Astrocyte (in vitro differentiated cells and primary cell): ENCODE measurements around the gene SLC35D2. TPM values are rescaled to one million over a fixed set of nuclear protein-coding genes. Genes with fewer than 3 reads are reported as not detected.

Experiments used
- DNase-seq: peaks from one replicate; pipeline ENCODE4 v3.0.0-alpha.2; 2010; ENCODE audit warnings: low read depth
- FAIRE-seq: peaks from 2 replicates; lab custom pipeline; 2011; peaks lifted over from hg19 to GRCh38; lab: Jason Lieb, UNC
- H2AFZ ChIP-seq: 2 replicates; pipeline ENCODE4 v1.6.0; 2012; ENCODE audit warnings: low read depth, low read length, inconsistent platforms
- H3K27ac ChIP-seq: 2 replicates; pipeline ENCODE4 v1.5.1; 2011; ENCODE audit warnings: low read depth, low read length, inconsistent platforms
- H3K27me3 ChIP-seq: 2 replicates; pipeline ENCODE4 v1.6.0; 2011; ENCODE audit warnings: low read length, inconsistent platforms; ENCODE audit not compliant: insufficient read depth
- H3K36me3 ChIP-seq: 2 replicates; pipeline ENCODE4 v1.5.1; 2011; ENCODE audit warnings: low read length, inconsistent platforms; ENCODE audit not compliant: insufficient read depth
- H3K4me1 ChIP-seq: 2 replicates; pipeline ENCODE4 v1.5.1; 2011; ENCODE audit warnings: low read length, inconsistent platforms; ENCODE audit not compliant: insufficient read depth
- H3K4me2 ChIP-seq: 2 replicates; pipeline ENCODE4 v1.6.0; 2012; ENCODE audit warnings: low read length, inconsistent platforms
- H3K4me3 ChIP-seq: 2 replicates; pipeline ENCODE4 v1.5.1; 2011; ENCODE audit warnings: low read depth, mild to moderate bottlenecking, low read length, inconsistent platforms; ENCODE audit not compliant: insufficient read depth
- H3K79me2 ChIP-seq: 2 replicates; pipeline ENCODE4 v1.6.0; 2012; ENCODE audit warnings: mild to moderate bottlenecking, low read length, inconsistent platforms; ENCODE audit not compliant: insufficient read depth
- H3K9ac ChIP-seq: 2 replicates; pipeline ENCODE4 v1.6.0; 2012; ENCODE audit warnings: mild to moderate bottlenecking, low read length, inconsistent platforms
- H3K9me3 ChIP-seq: 2 replicates; pipeline ENCODE4 v1.5.1; 2012; ENCODE audit warnings: low read depth, mild to moderate bottlenecking, low read length, inconsistent platforms; ENCODE audit not compliant: insufficient read depth
- H4K20me1 ChIP-seq: 2 replicates; pipeline ENCODE4 v1.6.0; 2012; ENCODE audit warnings: low read length, inconsistent platforms; ENCODE audit not compliant: insufficient read depth
- H3K27ac Mint-ChIP-seq: one replicate; pipeline ENCODE4 v1.8.0; 2021; ENCODE audit warnings: mild to moderate bottlenecking, mixed read lengths; ENCODE audit not compliant: unreplicated experiment
- H3K27me3 Mint-ChIP-seq: one replicate; pipeline ENCODE4 v1.8.0; 2021; ENCODE audit warnings: low read depth, mixed read lengths; ENCODE audit not compliant: unreplicated experiment
- H3K36me3 Mint-ChIP-seq: one replicate; pipeline ENCODE4 v1.8.0; 2021; ENCODE audit warnings: low read depth, mixed read lengths; ENCODE audit not compliant: unreplicated experiment
- H3K4me1 Mint-ChIP-seq: one replicate; pipeline ENCODE4 v1.8.0; 2021; ENCODE audit warnings: low read depth, mixed read lengths; ENCODE audit not compliant: unreplicated experiment
- H3K4me3 Mint-ChIP-seq: one replicate; pipeline ENCODE4 v1.8.0; 2021; ENCODE audit warnings: mild to moderate bottlenecking, moderate library complexity, mixed read lengths; ENCODE audit not compliant: unreplicated experiment
- H3K9me3 Mint-ChIP-seq: one replicate; pipeline ENCODE4 v1.8.0; 2021; ENCODE audit warnings: mild to moderate bottlenecking, mixed read lengths; ENCODE audit not compliant: unreplicated experiment
- CTCF ChIP-seq: IDR thresholded peaks from 2 replicates; pipeline ENCODE4 v1.5.1; 2011; ENCODE audit warnings: low read depth, mild to moderate bottlenecking, inconsistent platforms, low read length, moderate library complexity; ENCODE audit not compliant: insufficient read depth
- EZH2 ChIP-seq: IDR thresholded peaks from 2 replicates; pipeline ENCODE4 v1.6.1; 2012; ENCODE audit warnings: mild to moderate bottlenecking, low read length, inconsistent platforms; ENCODE audit not compliant: insufficient read depth
- total RNA-seq: library from RNA; stranded (reverse); gene quantifications from 2 replicates; pipeline ENCODE4 v1.2.1, GENCODE V29; 2021

Gene SLC35D2
- total RNA-seq, 1 donor from 2014 or later = 37.3 TPM

DNA sequence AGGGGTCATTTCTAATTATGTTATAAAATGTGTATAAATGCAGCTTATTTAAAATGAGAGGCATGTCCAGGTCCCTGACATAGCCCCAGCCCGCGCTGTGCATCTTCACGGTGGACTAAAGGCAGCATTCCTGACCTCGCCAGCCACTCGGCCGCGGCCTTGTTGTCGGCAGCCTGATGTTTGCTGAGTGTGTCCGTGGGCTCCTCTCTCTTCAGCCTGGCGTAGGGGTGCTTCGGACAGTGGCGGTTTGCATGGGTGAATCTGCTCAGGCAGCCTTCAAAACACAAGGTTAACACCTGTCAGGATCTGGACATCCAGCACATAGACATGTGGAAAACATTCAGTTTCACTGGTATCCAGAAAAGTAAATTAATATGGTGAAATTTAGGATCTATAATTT lies 8.8 kb upstream of the SLC35D2 start:
- Mint-ChIP-seq H3K9me3 (no peaks in the 10 kb centered on the region), H3K4me3 (no peak overlapping the region), H3K4me1 (no peaks in the 10 kb centered on the region), H3K36me3 (no peaks in the 10 kb centered on the region), H3K27me3 (no peaks in the 10 kb centered on the region), H3K27ac (no peak overlapping the region)
- DNase-seq (no peak), FAIRE-seq (no peak)
- Histone ChIP-seq H3K9ac (no peak overlapping the region), H3K27ac (no peak overlapping the region), H3K9me3 (no peaks in the 10 kb centered on the region), H3K4me3 (no peak overlapping the region), H3K79me2 (no peaks in the 10 kb centered on the region), H3K4me1 (no peaks in the 10 kb centered on the region), H3K27me3 (no peaks in the 10 kb centered on the region), H3K36me3 (peaks cover 2% of the 10 kb centered on the region), H4K20me1 (no peaks in the 10 kb centered on the region), H2AFZ (no peak overlapping the region), H3K4me2 (no peak overlapping the region)
- no peak for TF ChIP-seq EZH2
- TF ChIP-seq CTCF = no peak

DNA sequence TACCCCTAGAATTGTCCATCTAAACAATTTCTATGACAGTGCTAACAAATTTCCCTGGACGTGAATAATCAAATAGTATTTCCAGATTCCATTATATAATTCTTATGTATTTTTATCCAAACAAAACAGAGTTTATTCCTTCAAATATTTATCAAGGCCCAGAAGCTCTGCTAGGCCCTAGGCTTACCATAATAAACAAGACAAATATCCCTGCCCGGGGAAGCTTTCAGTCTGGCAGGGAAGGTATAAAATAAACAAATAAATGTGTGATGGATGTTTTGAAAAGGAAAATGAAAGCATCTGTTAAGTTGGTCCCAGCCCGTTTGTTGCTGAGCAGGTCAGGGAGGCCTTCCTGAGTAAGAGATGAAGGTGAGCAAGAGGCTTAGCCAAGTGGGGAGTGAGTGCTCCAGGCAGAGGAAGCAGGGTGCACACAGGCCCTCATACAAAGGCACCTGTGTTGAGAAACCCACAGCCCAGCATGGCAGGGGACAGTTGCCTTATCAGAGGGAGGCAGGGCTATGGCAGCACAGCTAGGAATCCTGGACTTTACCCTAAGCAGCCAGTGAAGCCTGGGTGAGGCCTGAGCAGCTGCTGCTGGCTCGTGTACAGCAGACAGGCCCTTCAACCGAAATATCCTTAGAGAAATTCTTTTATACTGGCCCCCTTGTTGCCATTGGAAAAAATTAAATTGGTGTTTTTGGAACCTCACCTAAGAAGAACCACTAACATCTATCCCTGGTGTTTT lies 7.7 kb upstream of the SLC35D2 start:
- Mint-ChIP-seq H3K4me3 (no peak overlapping the region), H3K9me3 (no peaks in the 10 kb centered on the region), H3K36me3 (no peaks in the 10 kb centered on the region), H3K27me3 (no peaks in the 10 kb centered on the region), H3K4me1 (no peaks in the 10 kb centered on the region), H3K27ac (no peak overlapping the region)
- H3K79me2 ChIP-seq = no peaks in the 10 kb centered on the region
- H3K27ac ChIP-seq = no peak overlapping the region
- no peak overlapping the region for H3K4me2 ChIP-seq
- H3K9me3 ChIP-seq = no peaks in the 10 kb centered on the region
- H3K4me1 ChIP-seq = no peaks in the 10 kb centered on the region
- H3K36me3 ChIP-seq = peaks cover 2% of the 10 kb centered on the region
- no peaks in the 10 kb centered on the region for H4K20me1 ChIP-seq
- H3K9ac ChIP-seq = no peak overlapping the region
- no peak for FAIRE-seq
- no peaks in the 10 kb centered on the region for H3K27me3 ChIP-seq
- no peak overlapping the region for H3K4me3 ChIP-seq
- no peak for TF ChIP-seq EZH2
- no peak for TF ChIP-seq CTCF
- no peak overlapping the region for H2AFZ ChIP-seq
- no peak for DNase-seq

GRCh38 chr9:96388144-96388543 lies 4.6 kb upstream of the SLC35D2 start:
- Histone ChIP-seq H2AFZ (no peak overlapping the region), H3K4me2 (no peak overlapping the region), H3K4me1 (no peaks in the 10 kb centered on the region), H3K9ac (no peak overlapping the region), H3K79me2 (no peaks in the 10 kb centered on the region), H3K36me3 (peaks cover 2% of the 10 kb centered on the region), H3K27me3 (no peaks in the 10 kb centered on the region), H3K9me3 (no peaks in the 10 kb centered on the region), H4K20me1 (no peaks in the 10 kb centered on the region), H3K4me3 (no peak overlapping the region), H3K27ac (no peak overlapping the region)
- Mint-ChIP-seq H3K4me1 (peaks cover 2% of the 10 kb centered on the region), H3K4me3 (no peak overlapping the region), H3K27me3 (no peaks in the 10 kb centered on the region), H3K27ac (no peak overlapping the region), H3K36me3 (no peaks in the 10 kb centered on the region), H3K9me3 (no peaks in the 10 kb centered on the region)
- DNase-seq (no peak), FAIRE-seq (no peak)
- TF ChIP-seq CTCF (no peak), EZH2 (no peak)
